K562 (cell line): ENCODE measurements around the gene HEXD. TPM values are rescaled to one million over a fixed set of nuclear protein-coding genes. Genes with fewer than 3 reads are reported as not detected.

Source experiments
- ARID2 ChIP-seq: fragments of 450-650 bp; IDR thresholded peaks from 2 replicates; pipeline ENCODE4 v1.6.1; 2017; ENCODE audit warnings: antibody characterized with exemption, mild to moderate bottlenecking
- HDAC1 ChIP-seq, 2 experiments: fragments of 450-650 bp; IDR thresholded peaks; 2 replicates each; pipeline ENCODE4 v1.6.1; 2016 to 2017; ENCODE audit warnings: inconsistent platforms in 1 of 2, mild to moderate bottlenecking in 1 of 2, moderate library complexity in 1 of 2
- MCM5 ChIP-seq: fragments of 450-650 bp; IDR thresholded peaks from 2 replicates; pipeline ENCODE4 v1.6.1; 2016; ENCODE audit warnings: low read depth
- MLX ChIP-seq, 2 experiments: fragments of 450-650 bp in 1 of 2; sonication (generic) in 1 of 2; formaldehyde crosslinking; conservative IDR thresholded peaks; 2 replicates each; pipeline versions ENCODE4 v1.4.0 to v1.8.1; 2020 to 2022; ENCODE audit warnings: mild to moderate bottlenecking in 1 of 2, missing genetic modification reagents in 1 of 2
- MYBL2 ChIP-seq, 2 experiments: fragments of 450-650 bp in 1 of 2; sonication (generic) in 1 of 2; formaldehyde crosslinking in 1 of 2; IDR thresholded peaks; 2 replicates each; pipeline versions ENCODE4 v1.6.1 to v1.8.1; 2017 to 2022; ENCODE audit warnings: borderline replicate concordance in 1 of 2, inconsistent platforms in 1 of 2, low read depth in 1 of 2, mild to moderate bottlenecking in 1 of 2, missing genetic modification reagents in 1 of 2, moderate library complexity in 1 of 2
- NR2C1 ChIP-seq, 2 experiments: fragments of 450-650 bp; IDR thresholded peaks; 2 replicates each; pipeline ENCODE4 v1.6.1; 2017; ENCODE audit warnings: mild to moderate bottlenecking in 2 of 2, antibody characterized with exemption in 1 of 2, inconsistent platforms in 1 of 2, missing compliant biosample characterization in 1 of 2, missing genetic modification characterization in 1 of 2
- NR2C2 ChIP-seq, 2 experiments: fragments of 200-800 bp in 1 of 2; sonication (Bioruptor generic) in 1 of 2; sonication (generic) in 1 of 2; formaldehyde crosslinking in 1 of 2; IDR thresholded peaks; 2 replicates each; pipeline versions ENCODE4 v1.6.1 to v1.8.0; 2016 to 2022; ENCODE audit warnings: mild to moderate bottlenecking in 1 of 2, missing compliant biosample characterization in 1 of 2, missing genetic modification characterization in 1 of 2, missing genetic modification reagents in 1 of 2
- PATZ1 ChIP-seq: fragments of 250-450 bp; sonication (Bioruptor Pico); IDR thresholded peaks from 2 replicates; pipeline ENCODE4 v1.5.0; 2020; ENCODE audit warnings: mild to moderate bottlenecking, borderline replicate concordance
- PBX2 ChIP-seq, 2 experiments: IDR thresholded peaks in 1 of 2; conservative IDR thresholded peaks in 1 of 2; 2 replicates each; pipeline ENCODE4 v1.6.1; 2016; ENCODE audit warnings: low read depth in 2 of 2, mild to moderate bottlenecking in 1 of 2, missing compliant biosample characterization in 1 of 2, missing genetic modification characterization in 1 of 2, moderate library complexity in 1 of 2
- RBBP5 ChIP-seq: fragments of 200-600 bp; sonication (generic); IDR thresholded peaks from 2 replicates; pipeline ENCODE4 v1.6.1; 2012; ENCODE audit warnings: borderline replicate concordance, mild to moderate bottlenecking, low read length, control low read depth, inconsistent platforms; ENCODE audit not compliant: insufficient read depth, poor library complexity, severe bottlenecking
- THRAP3 ChIP-seq: fragments of 450-650 bp; IDR thresholded peaks from 2 replicates; pipeline ENCODE4 v1.6.1; 2016; ENCODE audit warnings: mild to moderate bottlenecking, inconsistent platforms, borderline replicate concordance
- ZC3H4 ChIP-seq: sonication (generic); formaldehyde crosslinking; IDR thresholded peaks from 2 replicates; pipeline ENCODE4 v1.9.0; 2021; ENCODE audit warnings: missing genetic modification reagents, borderline replicate concordance
- ZNF695 ChIP-seq: fragments of 450-650 bp; formaldehyde crosslinking; IDR thresholded peaks from 2 replicates; pipeline ENCODE4 v1.4.0; 2020; ENCODE audit warnings: mild to moderate bottlenecking, moderate library complexity
- ZNF740 ChIP-seq, 3 experiments: fragments of 200-800 bp in 1 of 3; sonication (Bioruptor generic) in 1 of 3; sonication (generic) in 1 of 3; formaldehyde crosslinking in 1 of 3; IDR thresholded peaks; 2 replicates each; pipeline versions ENCODE4 v1.6.1 to v1.8.0; 2016 to 2022; ENCODE audit warnings: mild to moderate bottlenecking in 2 of 3, missing compliant biosample characterization in 2 of 3, missing genetic modification characterization in 2 of 3, missing genetic modification reagents in 1 of 3
- polyA plus RNA-seq, 8 experiments: library from polyadenylated mRNA; depleted of rRNA in 4 of 8; stranded (reverse) in 5 of 8; unstranded in 3 of 8; fragments of >200 nt; fragmentation: Nextera tagmentation in 2 of 8; fragmentation: Illumina TruSeq in 1 of 8; extraction: Ambion mirVana in 2 of 8; extraction: Trizol in 1 of 8; gene quantifications; 2 replicates each; pipeline versions ENCODE4 v1.2.1 to v1.2.3, GENCODE V29; 2011 to 2014; ENCODE audit warnings: inconsistent platforms in 1 of 8, missing spikeins in 1 of 8
- total RNA-seq, 7 experiments: library from RNA; depleted of rRNA in 6 of 7; stranded (reverse); fragments of >200 nt in 6 of 7; fragmentation: Illumina TruSeq in 2 of 7; extraction: Trizol in 2 of 7; gene quantifications; 2 replicates each; pipeline versions ENCODE4 v1.2.1 to v1.2.3, GENCODE V29; 2011 to 2021; ENCODE audit warnings: low replicate concordance in 1 of 7

Gene HEXD
- total and polyA plus RNA-seq, 9 of the 15 experiments (the other 6 are each of a cell fraction or from before 2014, with no cell fraction given), result 1.0 to 25.3 (median 10.0) TPM

GRCh38 chr17:82457929-82458178 is 39.7 kb downstream of the HEXD start (continued):
- TF ChIP-seq ZC3H4 (no peak; the same call in 1 of the 2 replicates), NR2C2 (CRISPR knock-in tag; IDR thresholded peaks at IDR 0.05) (no peak), NR2C2 (tag; IDR thresholded peaks at IDR 0.05) (peak; percentile 85; the same call in 1 of the 2 replicates), THRAP3 (peak; percentile 10; the same call in 1 of the 2 replicates), ZNF740 (CRISPR knock-in tag; IDR thresholded peaks at IDR 0.05) (no peak), ZNF740 (tag; IDR thresholded peaks at IDR 0.05) (no peak), MCM5 (no peak), HDAC1 (IDR thresholded peaks at IDR 0.05) (peak in 1 of 2 experiments; percentile 84; a peak in 2 of 4 replicates), PBX2 (CRISPR knock-in tag; IDR thresholded peaks at IDR 0.05; ENCODE audit: low read depth) (no peak), PBX2 (tag; conservative IDR thresholded peaks at IDR 0.05; ENCODE audit: low read depth) (peak; percentile 69), ZNF695 (CRISPR knock-in tag) (no peak), PATZ1 (CRISPR knock-in tag) (no peak), ARID2 (no peak), RBBP5 (no peak), NR2C1 (IDR thresholded peaks at IDR 0.05) (no peak), NR2C1 (tag; IDR thresholded peaks at IDR 0.05) (peak; percentile 41; the same call in 1 of the 2 replicates), MLX (CRISPR knock-in tag; conservative IDR thresholded peaks at IDR 0.05) (no peak), MYBL2 (IDR thresholded peaks at IDR 0.05; ENCODE audit: low read depth) (no peak), MYBL2 (CRISPR knock-in tag; IDR thresholded peaks at IDR 0.05; ENCODE audit: borderline replicate concordance) (no peak)
